K562 (cell line): Measurements from ENCODE around the gene NUP210. TPM values are rescaled to one million over a fixed set of nuclear protein-coding genes. Genes with fewer than 3 reads are reported as not detected.

Source experiments
- ATAC-seq: fragments of 200-7000 bp; cut with Tn5 transposase; 3 replicates; pipeline ENCODE4 v1.9.1; 2020; ENCODE audit warnings: moderate library complexity
- BruUV-seq: library from RNA; stranded (reverse); fragments of 400-500 nt; replicated peaks from 2 replicates; lab custom pipeline; 2021; lab: Mats Ljungman, UMichigan
- CTCF ChIA-PET: fragments of 300-600 bp; formaldehyde crosslinking; extraction: SDS; loops from one replicate; lab custom pipeline; 2021; ENCODE audit warnings: low intra/inter-chr PET ratio; lab: Yijun Ruan, JAX
- POLR2A ChIA-PET: fragments of 300-600, 350-650 bp; sonication (Branson Sonifier 250); formaldehyde crosslinking; extraction: SDS; loops from one replicate; lab custom pipeline; 2021; ENCODE audit warnings: antibody characterized with exemption, inconsistent platforms; lab: Yijun Ruan, JAX
- DNase-seq, 4 experiments: peaks; one replicate each; pipeline versions ENCODE4 v3.0.0 to v3.0.0-alpha.2; 2011 to 2018; ENCODE audit warnings: low spot score in 3 of 4, mixed read lengths in 3 of 4; ENCODE audit errors: extremely low read depth in 1 of 4
- FAIRE-seq: peaks from 2 replicates; lab custom pipeline; 2011; peaks lifted over from hg19 to GRCh38; lab: Jason Lieb, UNC
- H2AFZ ChIP-seq: 2 replicates; pipeline ENCODE4 v1.6.0; 2011; ENCODE audit warnings: low read depth, low read length, control low read depth, inconsistent platforms
- H3K27ac ChIP-seq: fragments of 200-600 bp; 3 replicates; pipeline ENCODE4 v1.8.0; 2011; ENCODE audit warnings: low read depth, mild to moderate bottlenecking, control low read depth, inconsistent platforms, low read length, moderate library complexity, mixed read lengths; ENCODE audit errors: extremely low read depth
- H3K27me3 ChIP-seq, 2 experiments: fragments of 300-600 bp in 1 of 2; 2 replicates in 1 of 2; 3 replicates in 1 of 2; pipeline versions ENCODE4 v1.6.0 to v1.8.0; 2011; ENCODE audit warnings: inconsistent platforms in 2 of 2, low read length in 2 of 2, mild to moderate bottlenecking in 1 of 2, mixed read lengths in 1 of 2, moderate library complexity in 1 of 2; ENCODE audit not compliant: control insufficient read depth in 2 of 2, insufficient read depth in 2 of 2
- H3K36me3 ChIP-seq: fragments of 300-600 bp; 3 replicates; pipeline ENCODE4 v1.8.0; 2011; ENCODE audit warnings: mild to moderate bottlenecking, low read length, inconsistent platforms; ENCODE audit not compliant: control insufficient read depth, insufficient read depth
- H3K4me1 ChIP-seq, 2 experiments: fragments of 200-600 bp in 1 of 2; replicated peaks in 1 of 2; 2 replicates in 1 of 2; 3 replicates in 1 of 2; pipeline versions ENCODE4 v1.5.1 to v1.8.0; 2011; ENCODE audit warnings: inconsistent platforms in 2 of 2, low read length in 2 of 2, mild to moderate bottlenecking in 1 of 2, mixed read lengths in 1 of 2, moderate library complexity in 1 of 2; ENCODE audit not compliant: control insufficient read depth in 2 of 2, insufficient read depth in 2 of 2
- H3K4me2 ChIP-seq: 2 replicates; pipeline ENCODE4 v1.6.1; 2011; ENCODE audit warnings: low read length, control low read depth, inconsistent platforms, mixed read lengths; ENCODE audit not compliant: insufficient read depth
- H3K4me3 ChIP-seq: fragments of 200-600 bp; sonication (generic), shearing (Covaris generic); 2 replicates; pipeline ENCODE4 v1.5.1; 2016; ENCODE audit warnings: control low read depth, inconsistent platforms
- H3K79me2 ChIP-seq: fragments of 200-600 bp; 3 replicates; pipeline ENCODE4 v1.8.0; 2011; ENCODE audit warnings: low read length, inconsistent platforms; ENCODE audit not compliant: control insufficient read depth, insufficient read depth
- H3K9ac ChIP-seq, 2 experiments: 2 replicates each; pipeline versions ENCODE4 v1.6.0 to v1.6.1; 2011; ENCODE audit warnings: low read depth in 2 of 2, low read length in 2 of 2, control low read depth in 1 of 2, inconsistent platforms in 1 of 2, mild to moderate bottlenecking in 1 of 2, mixed read lengths in 1 of 2; ENCODE audit not compliant: insufficient read depth in 1 of 2
- H3K9me1 ChIP-seq: one replicate; pipeline ENCODE4 v1.6.0; 2011; ENCODE audit warnings: inconsistent platforms, mild to moderate bottlenecking, low read length, moderate library complexity; ENCODE audit not compliant: control insufficient read depth, insufficient read depth
- H3K9me3 ChIP-seq: replicated peaks from 2 replicates; pipeline ENCODE4 v1.5.1; 2011; ENCODE audit warnings: low read depth, low read length, inconsistent platforms; ENCODE audit not compliant: control insufficient read depth, insufficient read depth
- H4K20me1 ChIP-seq: replicated peaks from 2 replicates; pipeline ENCODE4 v1.6.1; 2011; ENCODE audit warnings: low read length, inconsistent platforms, mixed read lengths; ENCODE audit not compliant: control insufficient read depth, insufficient read depth
- BCLAF1 ChIP-seq, 2 experiments: fragments of 450-650 bp in 1 of 2; IDR thresholded peaks; 2 replicates each; pipeline ENCODE4 v1.6.1; 2011 to 2017; ENCODE audit warnings: low read depth in 2 of 2, antibody characterized with exemption in 1 of 2, borderline replicate concordance in 1 of 2, low read length in 1 of 2, mild to moderate bottlenecking in 1 of 2, mixed read lengths in 1 of 2; ENCODE audit not compliant: control insufficient read depth in 1 of 2
- BRF1 ChIP-seq: IDR thresholded peaks from 3 replicates; pipeline ENCODE4 v1.6.1; 2011; ENCODE audit warnings: borderline replicate concordance, mild to moderate bottlenecking; ENCODE audit not compliant: insufficient read length; ENCODE audit errors: extremely low read depth
- C11orf30 ChIP-seq: fragments of 450-650 bp; IDR thresholded peaks from 2 replicates; pipeline ENCODE4 v1.6.1; 2016; ENCODE audit warnings: low read depth, mild to moderate bottlenecking
- CAMTA2 ChIP-seq: fragments of 250-450 bp; sonication (Bioruptor Pico); conservative IDR thresholded peaks from 2 replicates; pipeline ENCODE4 v1.5.1; 2022
- DMBX1 ChIP-seq: fragments of 250-450 bp; sonication (Bioruptor Pico); IDR thresholded peaks from 2 replicates; pipeline ENCODE4 v1.8.0; 2022; ENCODE audit warnings: inconsistent platforms, mild to moderate bottlenecking, moderate library complexity, borderline replicate concordance
- ELF4 ChIP-seq: fragments of 450-650 bp; formaldehyde crosslinking; IDR thresholded peaks from 2 replicates; pipeline ENCODE4 v1.4.0; 2022; ENCODE audit warnings: missing genetic modification characterization
- EP300 ChIP-seq: IDR thresholded peaks from 2 replicates; pipeline ENCODE4 v1.6.1; 2012; ENCODE audit warnings: low read length, improper control_type of control experiment
- ILK ChIP-seq: fragments of 450-650 bp; IDR thresholded peaks from 2 replicates; pipeline ENCODE4 v1.6.1; 2016; ENCODE audit warnings: missing genetic modification characterization, low read depth, mild to moderate bottlenecking, missing compliant biosample characterization, moderate library complexity, borderline replicate concordance
- MAFF ChIP-seq: IDR thresholded peaks from 2 replicates; pipeline ENCODE4 v1.6.1; 2012; ENCODE audit warnings: low read length, improper control_type of control experiment
- MAFG ChIP-seq: fragments of 450-650 bp; conservative IDR thresholded peaks from 2 replicates; pipeline ENCODE4 v1.6.1; 2016; ENCODE audit warnings: missing genetic modification characterization, missing compliant biosample characterization
- MAFK ChIP-seq: IDR thresholded peaks from 2 replicates; pipeline ENCODE4 v1.6.1; 2011; ENCODE audit warnings: low read length, improper control_type of control experiment
- NFE2 ChIP-seq: IDR thresholded peaks from 2 replicates; pipeline ENCODE4 v1.6.1; 2014; ENCODE audit warnings: antibody characterized with exemption, low read depth
- NFE2L1 ChIP-seq: fragments of 450-650 bp; IDR thresholded peaks from 2 replicates; pipeline ENCODE4 v1.6.1; 2016; ENCODE audit warnings: missing genetic modification characterization, low read depth, mild to moderate bottlenecking, missing compliant biosample characterization, moderate library complexity, borderline replicate concordance
- PYGO2 ChIP-seq: fragments of 450-650 bp; IDR thresholded peaks from 2 replicates; pipeline ENCODE4 v1.6.1; 2016; ENCODE audit warnings: mild to moderate bottlenecking, missing genetic modification characterization, moderate library complexity, missing compliant biosample characterization
- TBP ChIP-seq: optimal IDR thresholded peaks from 2 replicates; pipeline ENCODE3; 2011; ENCODE audit warnings: low read depth, low read length, improper control_type of control experiment
- ZBTB43 ChIP-seq: sonication (generic); formaldehyde crosslinking; IDR thresholded peaks from 2 replicates; pipeline ENCODE4 v1.8.0; 2023; ENCODE audit warnings: mild to moderate bottlenecking, missing genetic modification reagents
- ZNF134 ChIP-seq: fragments of 250-450 bp; sonication (Bioruptor Pico); conservative IDR thresholded peaks from 2 replicates; pipeline ENCODE4 v1.4.0; 2020
- ZNF316 ChIP-seq: fragments of 450-650 bp; IDR thresholded peaks from 2 replicates; pipeline ENCODE4 v1.6.1; 2016
- ZNF445 ChIP-seq: fragments of 250-450 bp; sonication (Bioruptor Pico); IDR thresholded peaks from 2 replicates; pipeline ENCODE4 v1.4.0; 2020; ENCODE audit warnings: low read depth, mild to moderate bottlenecking, moderate library complexity
- ZSCAN29 ChIP-seq: fragments of 450-650 bp; IDR thresholded peaks from 2 replicates; pipeline ENCODE4 v1.6.1; 2017
- WGBS: fragments of 100-300 bp; shearing (Covaris generic); methylation state at CpG from one replicate; pipeline ENCODE4 v1.1.6; 2016; ENCODE audit warnings: low coverage, mixed read lengths; ENCODE audit not compliant: insufficient coverage; ENCODE audit errors: missing lambda C conversion rate; 5-methylcytosine and 5-hydroxymethylcytosine counted together
- in situ Hi-C: fragments of 300-500 bp; cut with MboI; formaldehyde crosslinking; loops from 4 replicates; pipeline ENCODE4 v1.15.0; 2018; ENCODE audit warnings: inconsistent platforms, mixed read lengths
- intact Hi-C: fragments of 100-400 bp; cut with micrococcal nuclease; formaldehyde crosslinking; loops from 2 replicates; pipeline ENCODE4 v1.14.2; 2022
- polyA plus RNA-seq, 8 experiments: library from polyadenylated mRNA; depleted of rRNA in 4 of 8; stranded (reverse) in 5 of 8; unstranded in 3 of 8; fragments of >200 nt; fragmentation: Nextera tagmentation in 2 of 8; fragmentation: Illumina TruSeq in 1 of 8; extraction: Ambion mirVana in 2 of 8; extraction: Trizol in 1 of 8; gene quantifications; 2 replicates each; pipeline versions ENCODE4 v1.2.1 to v1.2.3, GENCODE V29; 2011 to 2014; ENCODE audit warnings: inconsistent platforms in 1 of 8, missing spikeins in 1 of 8
- total RNA-seq, 7 experiments: library from RNA; depleted of rRNA in 6 of 7; stranded (reverse); fragments of >200 nt in 6 of 7; fragmentation: Illumina TruSeq in 2 of 7; extraction: Trizol in 2 of 7; gene quantifications; 2 replicates each; pipeline versions ENCODE4 v1.2.1 to v1.2.3, GENCODE V29; 2011 to 2021; ENCODE audit warnings: low replicate concordance in 1 of 7

NUP210 gene
- total and polyA plus RNA-seq, 9 of the 15 experiments (the other 6 are each of a cell fraction or from before 2014, with no cell fraction given), result 1.2 to 138 (median 44.0) TPM

GRCh38 chr3:13338231-13338630 is 81.9 kb downstream of the NUP210 start:
- CTCF ChIA-PET, result no interaction called here
- TF ChIP-seq MAFG (tag) (peak; percentile 75), MAFK (peak; percentile 52; the same call in 1 of the 2 replicates), MAFF (peak; percentile 45; the same call in 1 of the 2 replicates), DMBX1 (CRISPR knock-in tag) (no peak), ZNF316 (peak; percentile 79), NFE2 (peak; percentile 69), BCLAF1 (IDR thresholded peaks at IDR 0.05; ENCODE audit: borderline replicate concordance in 1 of 2, control insufficient read depth in 1 of 2, low read depth in 2 of 2, low read length in 1 of 2) (no peak), PYGO2 (tag) (no peak), TBP (no peak), BRF1 (no peak), ZNF445 (CRISPR knock-in tag) (no peak), EP300 (no peak), NFE2L1 (tag) (0 out of 2 replicates have a peak, but pooled peaks have one; percentile 11), ELF4 (CRISPR knock-in tag) (no peak), CAMTA2 (CRISPR knock-in tag) (no peak), ZSCAN29 (no peak), ZBTB43 (no peak), ZNF134 (CRISPR knock-in tag) (no peak), ILK (tag) (no peak), C11orf30 (peak; percentile 73)
- Histone ChIP-seq H3K9ac (no peak overlapping the region), H3K9me1 (no peaks in the 10 kb centered on the region), H2AFZ (no peak overlapping the region), H3K79me2 (no peaks in the 10 kb centered on the region), H3K36me3 (peaks cover 100% of the 10 kb centered on the region), H3K27me3 (no peaks in the 10 kb centered on the region), H4K20me1 (no peaks in the 10 kb centered on the region; the same call in 1 of the 2 replicates), H3K4me2 (no peak overlapping the region), H3K27ac (peak overlapping the region; percentile 44; the same call in 1 of the 3 replicates), H3K9me3 (no peaks in the 10 kb centered on the region), H3K4me1 (peaks cover 0 to 8% of the 10 kb centered on the region in 2 experiments; a peak in 2 of 5 replicates), H3K4me3 (no peak overlapping the region)
- FAIRE-seq (peak; percentile 74), ATAC-seq (peak; percentile 44), DNase-seq (peak in 1 of 4 experiments; percentile 25)
- 81% methylated on average over 3 of the region's 3 CpGs for WGBS
- BruUV-seq, result no TSS peak
- intact Hi-C loops (no loop called here), in situ Hi-C loops (no loop called here)
- POLR2A ChIA-PET, result interaction anchor here (1.3 kb wide), 1 partner anchor 10 kb away, joined by 3 read pairs; no protein-coding TSS in a partner anchor
